Measurements from ENCODE around the gene ROBO1.
A peak's percentile ranks its signal among the peaks of the same experiment; 100 is the strongest.

ROBO1 gene

GRCh38 chr3:78926523-78926922 is 841.3 kb downstream of the ROBO1 start:
- no peak overlapping the region for H3K27ac ChIP-seq
- ChIA-PET POLR2A (ENCODE audit: low non-redundant PET) (no interaction called here), CTCF (interaction anchor here (0.6 kb wide), 1 partner anchor 1888 kb away, joined by 3 read pairs; no protein-coding TSS in a partner anchor)
- DNase-seq (ENCODE audit: low spot score): no peak
- TF ChIP-seq, protein P1, sequence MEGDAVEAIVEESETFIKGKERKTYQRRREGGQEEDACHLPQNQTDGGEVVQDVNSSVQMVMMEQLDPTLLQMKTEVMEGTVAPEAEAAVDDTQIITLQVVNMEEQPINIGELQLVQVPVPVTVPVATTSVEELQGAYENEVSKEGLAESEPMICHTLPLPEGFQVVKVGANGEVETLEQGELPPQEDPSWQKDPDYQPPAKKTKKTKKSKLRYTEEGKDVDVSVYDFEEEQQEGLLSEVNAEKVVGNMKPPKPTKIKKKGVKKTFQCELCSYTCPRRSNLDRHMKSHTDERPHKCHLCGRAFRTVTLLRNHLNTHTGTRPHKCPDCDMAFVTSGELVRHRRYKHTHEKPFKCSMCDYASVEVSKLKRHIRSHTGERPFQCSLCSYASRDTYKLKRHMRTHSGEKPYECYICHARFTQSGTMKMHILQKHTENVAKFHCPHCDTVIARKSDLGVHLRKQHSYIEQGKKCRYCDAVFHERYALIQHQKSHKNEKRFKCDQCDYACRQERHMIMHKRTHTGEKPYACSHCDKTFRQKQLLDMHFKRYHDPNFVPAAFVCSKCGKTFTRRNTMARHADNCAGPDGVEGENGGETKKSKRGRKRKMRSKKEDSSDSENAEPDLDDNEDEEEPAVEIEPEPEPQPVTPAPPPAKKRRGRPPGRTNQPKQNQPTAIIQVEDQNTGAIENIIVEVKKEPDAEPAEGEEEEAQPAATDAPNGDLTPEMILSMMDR (conservative IDR thresholded peaks at IDR 0.05; ENCODE audit: low read depth): no peak

GRCh38 chr3:78924711-78925110 is 843.1 kb downstream of the ROBO1 start:
- TF ChIP-seq, protein P1 (conservative IDR thresholded peaks at IDR 0.05; ENCODE audit: low read depth): no peak
- POLR2A ChIA-PET (ENCODE audit: low non-redundant PET): no interaction called here
- H3K27ac ChIP-seq: no peak overlapping the region
- no peak for DNase-seq (ENCODE audit: low spot score)
- CTCF ChIA-PET: no interaction called here

DNA sequence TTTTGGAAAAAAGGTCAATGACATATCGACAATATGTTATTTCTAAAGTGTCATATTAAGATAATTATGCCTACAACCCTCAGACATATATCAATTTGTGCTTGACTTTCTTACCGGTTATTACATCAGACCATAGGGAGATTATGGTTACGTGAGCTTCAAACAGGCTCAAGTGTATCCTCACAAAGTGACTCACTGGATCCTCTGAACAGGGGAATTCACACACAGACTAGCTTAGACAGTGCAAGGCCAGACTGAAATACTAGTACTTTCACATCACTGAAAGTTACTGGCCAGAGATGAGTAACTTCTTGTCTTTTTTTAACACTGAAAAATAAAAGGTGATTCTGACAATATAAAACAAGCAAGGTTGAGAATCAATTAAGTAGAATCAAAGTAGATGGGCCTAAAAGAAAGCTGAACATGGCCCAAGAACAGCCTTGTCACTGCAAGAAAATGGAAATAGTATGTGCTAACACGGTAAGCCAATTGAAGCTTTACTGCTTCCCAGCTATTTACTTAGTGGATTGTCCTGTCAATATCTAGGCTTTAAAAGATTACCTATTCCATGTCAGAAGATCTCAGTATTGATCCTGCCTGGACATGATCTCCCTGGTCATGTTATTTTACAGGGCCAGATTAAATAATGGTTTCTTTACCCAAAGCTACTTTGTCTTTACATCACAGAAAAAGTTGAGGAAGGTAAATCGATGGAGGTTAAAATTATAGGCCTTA is 848.6 kb downstream of the ROBO1 start:
- DNase-seq (ENCODE audit: low spot score): peak; percentile 15
- no peak overlapping the region for H3K27ac ChIP-seq
- CTCF ChIA-PET: no interaction called here
- POLR2A ChIA-PET (ENCODE audit: low non-redundant PET): no interaction called here
- TF ChIP-seq, protein P1 (conservative IDR thresholded peaks at IDR 0.05; ENCODE audit: low read depth): no peak

DNA sequence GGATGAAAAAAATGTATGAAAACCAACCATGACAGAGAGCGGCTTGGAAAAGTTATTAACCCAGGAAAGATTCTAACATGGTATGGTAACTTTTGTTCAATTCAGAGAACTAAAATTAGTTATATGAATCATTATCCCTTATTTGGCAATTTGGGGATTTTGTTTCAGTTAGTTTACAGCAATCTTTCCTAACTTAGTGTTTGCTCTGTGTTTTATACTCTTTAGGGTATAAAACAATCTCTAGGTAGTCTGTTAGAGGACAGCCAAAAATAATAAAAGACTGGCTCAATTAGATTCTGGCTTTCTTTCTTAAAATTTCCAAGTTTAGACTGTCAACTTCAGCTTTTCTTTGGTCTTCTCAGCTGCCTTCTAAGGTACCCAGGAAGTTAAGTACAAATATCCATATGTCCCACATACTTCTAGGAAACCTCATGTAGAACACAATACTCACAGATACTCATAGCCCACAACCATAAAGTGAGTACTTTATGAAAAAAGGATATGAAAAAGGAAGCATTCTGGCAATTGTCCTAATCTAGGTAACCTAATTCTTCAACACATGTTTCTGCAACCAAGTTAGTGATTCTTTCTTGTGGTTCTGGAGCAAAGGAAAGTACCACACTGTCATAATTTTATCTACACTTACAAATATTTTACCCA is 849.3 kb downstream of the ROBO1 start:
- CTCF ChIA-PET: no interaction called here
- DNase-seq (ENCODE audit: low spot score): no peak
- H3K27ac ChIP-seq: no peak overlapping the region
- POLR2A ChIA-PET (ENCODE audit: low non-redundant PET): no interaction called here
- TF ChIP-seq, protein P1 (conservative IDR thresholded peaks at IDR 0.05; ENCODE audit: low read depth): no peak

DNA sequence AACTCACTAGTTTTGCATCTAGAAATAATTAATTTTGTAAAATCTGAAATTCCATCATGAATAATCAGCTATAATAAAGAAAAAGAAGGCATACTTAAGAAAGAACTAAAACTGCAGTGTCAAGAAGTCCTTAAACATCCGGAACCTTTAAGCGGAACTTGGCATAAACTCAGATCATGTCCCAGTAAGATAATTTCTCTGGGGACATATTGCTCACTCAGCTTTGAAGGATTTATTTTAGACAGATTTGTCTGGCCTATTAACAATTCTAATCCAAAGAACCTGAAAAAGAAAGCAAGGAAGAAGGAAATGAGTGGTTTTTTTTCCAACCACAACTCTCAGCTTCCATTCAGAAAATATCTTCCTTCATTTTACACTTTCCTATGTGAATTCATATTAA is 850.3 kb downstream of the ROBO1 start:
- ChIA-PET POLR2A (ENCODE audit: low non-redundant PET) (no interaction called here), CTCF (no interaction called here)
- no peak for DNase-seq (ENCODE audit: low spot score)
- TF ChIP-seq, protein P1 (conservative IDR thresholded peaks at IDR 0.05; ENCODE audit: low read depth): no peak
- H3K27ac ChIP-seq: no peak overlapping the region

GRCh38 chr3:78913711-78914110 is 854.1 kb downstream of the ROBO1 start:
- TF ChIP-seq, protein P1 (conservative IDR thresholded peaks at IDR 0.05; ENCODE audit: low read depth): no peak
- POLR2A ChIA-PET (ENCODE audit: low non-redundant PET): no interaction called here
- CTCF ChIA-PET: no interaction called here
- DNase-seq (ENCODE audit: low spot score): no peak
- no peak overlapping the region for H3K27ac ChIP-seq

Measured in RWPE1 (cell line).